ENCODE data around the gene AKNAD1.

GRCh38 chr1:108856994-108857393, at the start of gene AKNAD1:
- TF ChIP-seq CTCF (IDR thresholded peaks at IDR 0.05) (no peak), POLR2AphosphoS5 (IDR thresholded peaks at IDR 0.05) (no peak)
